Parathyroid adenoma (tissue), 2 donors: ENCODE results near the gene TMEM176B.

Experiments used
- H2AFZ ChIP-seq: fragments of 300-600 bp; sonication (generic); one replicate; pipeline ENCODE4 v1.7.0; 2017; ENCODE audit warnings: antibody characterized with exemption, mild to moderate bottlenecking
- H3K27ac ChIP-seq: fragments of 300-600 bp; sonication (generic); one replicate; pipeline ENCODE4 v1.7.0; 2017
- H3K27me3 ChIP-seq: fragments of 300-600 bp; sonication (generic); one replicate; pipeline ENCODE4 v1.7.0; 2017; ENCODE audit warnings: low read length; ENCODE audit not compliant: control insufficient read depth, insufficient read depth
- H3K36me3 ChIP-seq: fragments of 300-600 bp; sonication (generic); one replicate; pipeline ENCODE4 v1.7.0; 2017; ENCODE audit warnings: low read length; ENCODE audit not compliant: control insufficient read depth, insufficient read depth
- H3K4me1 ChIP-seq: fragments of 300-600 bp; sonication (generic); one replicate; pipeline ENCODE4 v1.7.0; 2017; ENCODE audit warnings: control low read depth
- H3K4me2 ChIP-seq: fragments of 300-600 bp; sonication (generic); one replicate; pipeline ENCODE4 v1.7.0; 2017; ENCODE audit warnings: low read length
- H3K4me3 ChIP-seq: fragments of 300-600 bp; sonication (generic); one replicate; pipeline ENCODE4 v1.7.0; 2017; ENCODE audit warnings: low read depth, low read length
- H3K79me2 ChIP-seq: fragments of 300-600 bp; sonication (generic); one replicate; pipeline ENCODE4 v1.7.0; 2017; ENCODE audit warnings: control low read depth
- H3K9ac ChIP-seq: fragments of 300-600 bp; sonication (generic); one replicate; pipeline ENCODE4 v1.7.0; 2017; ENCODE audit warnings: mild to moderate bottlenecking
- H3K9me3 ChIP-seq: fragments of 300-600 bp; sonication (generic); one replicate; pipeline ENCODE4 v1.7.0; 2017; ENCODE audit warnings: low read length; ENCODE audit not compliant: control insufficient read depth
- TF ChIP-seq, protein P1 (sequence below): fragments of 300-600 bp; sonication (generic); IDR thresholded peaks from one replicate; pipeline ENCODE4 v1.7.0; 2017; ENCODE audit warnings: antibody characterized with exemption, mild to moderate bottlenecking
- donor health status: primary hyperparathyroidism.

Gene TMEM176B

DNA sequence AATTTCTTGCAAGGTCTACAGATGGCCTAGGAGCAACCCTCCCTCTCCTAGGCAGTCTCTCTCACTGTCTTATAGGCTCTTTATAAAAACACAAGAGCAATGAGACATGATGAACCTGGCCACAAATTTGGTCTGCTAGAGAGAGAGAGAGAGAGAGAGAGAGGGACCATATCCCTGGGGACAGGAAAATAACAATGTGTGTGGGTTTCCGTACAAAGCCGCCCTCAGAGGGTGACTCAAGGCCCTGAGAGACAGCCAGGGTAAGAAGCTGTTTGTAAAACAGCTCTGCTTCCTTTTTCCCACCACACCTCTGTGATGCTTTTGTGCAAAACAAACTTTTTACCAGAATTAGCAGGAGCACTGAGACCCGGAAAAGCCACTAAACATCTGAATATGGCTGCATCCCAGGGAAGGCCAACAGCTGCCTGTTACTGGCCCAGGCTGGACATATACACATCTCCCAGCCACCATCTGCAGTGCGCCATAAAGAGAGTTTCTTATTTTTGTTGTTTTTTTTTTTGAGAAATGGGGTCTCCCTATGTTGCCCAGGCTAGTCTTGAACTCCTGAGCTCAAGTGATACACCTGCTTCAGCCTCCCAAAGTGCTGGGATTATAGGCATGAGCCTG, 44.6 kb downstream of the TMEM176B start:
- no peaks in the 10 kb centered on the region for H3K9me3 ChIP-seq
- no peaks in the 10 kb centered on the region for H3K4me1 ChIP-seq
- no peaks in the 10 kb centered on the region for H3K79me2 ChIP-seq
- no peak overlapping the region for H3K9ac ChIP-seq
- H3K4me2 ChIP-seq, result no peak overlapping the region
- H3K4me3 ChIP-seq, result no peak overlapping the region
- no peaks in the 10 kb centered on the region for H3K27me3 ChIP-seq
- no peak overlapping the region for H2AFZ ChIP-seq
- H3K36me3 ChIP-seq, result no peaks in the 10 kb centered on the region
- TF ChIP-seq, protein P1, sequence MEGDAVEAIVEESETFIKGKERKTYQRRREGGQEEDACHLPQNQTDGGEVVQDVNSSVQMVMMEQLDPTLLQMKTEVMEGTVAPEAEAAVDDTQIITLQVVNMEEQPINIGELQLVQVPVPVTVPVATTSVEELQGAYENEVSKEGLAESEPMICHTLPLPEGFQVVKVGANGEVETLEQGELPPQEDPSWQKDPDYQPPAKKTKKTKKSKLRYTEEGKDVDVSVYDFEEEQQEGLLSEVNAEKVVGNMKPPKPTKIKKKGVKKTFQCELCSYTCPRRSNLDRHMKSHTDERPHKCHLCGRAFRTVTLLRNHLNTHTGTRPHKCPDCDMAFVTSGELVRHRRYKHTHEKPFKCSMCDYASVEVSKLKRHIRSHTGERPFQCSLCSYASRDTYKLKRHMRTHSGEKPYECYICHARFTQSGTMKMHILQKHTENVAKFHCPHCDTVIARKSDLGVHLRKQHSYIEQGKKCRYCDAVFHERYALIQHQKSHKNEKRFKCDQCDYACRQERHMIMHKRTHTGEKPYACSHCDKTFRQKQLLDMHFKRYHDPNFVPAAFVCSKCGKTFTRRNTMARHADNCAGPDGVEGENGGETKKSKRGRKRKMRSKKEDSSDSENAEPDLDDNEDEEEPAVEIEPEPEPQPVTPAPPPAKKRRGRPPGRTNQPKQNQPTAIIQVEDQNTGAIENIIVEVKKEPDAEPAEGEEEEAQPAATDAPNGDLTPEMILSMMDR, result no peak
- H3K27ac ChIP-seq, result peak overlapping the region; percentile 53

DNA sequence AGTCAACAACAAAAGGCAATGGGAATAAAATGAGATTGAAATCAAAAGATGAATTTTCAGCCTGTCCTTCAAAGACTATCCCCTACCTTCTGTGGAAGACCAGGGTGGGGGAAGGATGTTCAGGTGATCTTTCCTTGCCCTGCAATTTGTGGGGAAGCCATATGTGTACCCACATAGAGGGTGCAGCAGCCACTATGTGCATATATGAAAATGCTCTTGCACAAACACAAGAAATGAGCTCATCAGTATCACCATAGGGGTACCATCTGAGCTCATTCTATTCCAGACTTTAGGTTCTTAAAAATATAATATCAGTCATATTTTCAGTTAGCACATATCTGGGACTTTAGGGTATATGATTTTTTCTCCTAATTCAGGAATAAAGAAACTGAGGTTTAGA, 45.2 kb downstream of the TMEM176B start:
- Histone ChIP-seq H3K4me3 (no peak overlapping the region), H3K4me2 (no peak overlapping the region), H3K27me3 (no peaks in the 10 kb centered on the region), H3K9ac (no peak overlapping the region), H3K4me1 (no peaks in the 10 kb centered on the region), H3K27ac (peak overlapping the region; percentile 19), H3K9me3 (no peaks in the 10 kb centered on the region), H3K79me2 (no peaks in the 10 kb centered on the region), H2AFZ (no peak overlapping the region), H3K36me3 (no peaks in the 10 kb centered on the region)
- TF ChIP-seq, protein P1, result no peak

DNA sequence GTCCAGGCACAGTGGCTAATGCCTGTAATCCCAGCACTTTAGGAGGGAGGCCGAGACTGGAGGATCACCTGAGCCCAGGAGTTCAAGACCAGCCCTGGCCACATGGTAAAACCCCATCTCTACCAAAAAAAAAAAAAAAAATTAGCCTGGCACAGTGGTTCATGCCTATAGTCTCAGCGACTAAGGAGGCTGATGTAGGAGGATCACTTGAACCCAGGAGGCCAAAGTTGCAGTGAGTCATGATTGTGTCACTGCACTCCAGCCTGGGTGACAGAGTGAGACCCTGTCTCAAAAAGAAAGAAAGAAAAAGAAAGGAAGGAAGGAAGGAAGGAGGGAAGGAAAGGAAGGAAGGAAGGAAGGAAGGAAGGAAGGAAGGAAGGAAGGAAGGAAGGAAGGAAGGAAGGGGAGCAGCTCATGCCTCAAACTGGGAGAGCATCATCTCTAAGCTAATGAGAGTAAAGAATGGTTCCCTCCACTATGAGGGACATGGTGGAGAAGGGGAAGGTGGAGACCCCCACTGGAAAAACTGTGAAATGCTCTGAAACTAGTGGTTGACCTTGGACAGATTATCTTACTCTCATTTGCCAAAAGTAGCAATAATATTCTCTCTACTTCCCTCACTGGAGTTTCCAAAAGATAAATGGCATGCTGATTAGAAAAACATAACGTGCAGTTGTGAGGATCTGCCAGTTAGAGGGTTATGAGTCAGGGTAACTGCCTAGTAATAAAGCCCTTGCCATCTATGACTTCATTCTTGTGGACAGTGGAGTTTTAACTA, 46.1 kb downstream of the TMEM176B start:
- H2AFZ ChIP-seq, result no peak overlapping the region
- no peak overlapping the region for H3K9ac ChIP-seq
- TF ChIP-seq, protein P1, result peak; percentile 13
- no peaks in the 10 kb centered on the region for H3K27me3 ChIP-seq
- H3K36me3 ChIP-seq, result no peaks in the 10 kb centered on the region
- no peak overlapping the region for H3K27ac ChIP-seq
- no peaks in the 10 kb centered on the region for H3K4me1 ChIP-seq
- no peak overlapping the region for H3K4me3 ChIP-seq
- no peaks in the 10 kb centered on the region for H3K9me3 ChIP-seq
- no peak overlapping the region for H3K4me2 ChIP-seq
- H3K79me2 ChIP-seq, result no peaks in the 10 kb centered on the region

DNA sequence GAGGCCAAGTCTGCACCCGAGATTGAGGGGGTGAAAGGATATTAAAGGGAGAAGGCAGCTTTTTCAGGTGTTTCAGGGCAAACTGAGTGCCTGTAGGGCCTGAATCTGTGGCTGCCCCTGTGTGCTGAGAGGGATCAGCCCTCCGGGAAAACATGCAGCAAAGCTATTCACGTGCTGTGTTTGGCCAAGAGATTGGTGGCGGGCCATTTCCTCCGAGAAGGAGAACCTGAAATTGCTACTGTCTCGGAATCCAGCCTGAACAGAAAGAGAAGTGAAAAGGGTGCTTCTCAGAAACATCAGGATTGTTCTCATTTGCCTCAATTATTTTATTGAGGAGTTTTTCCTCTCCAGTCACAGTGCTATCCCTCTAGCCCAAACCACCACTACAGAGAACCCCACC, 46.9 kb downstream of the TMEM176B start:
- Histone ChIP-seq H3K27ac (no peak overlapping the region), H3K9ac (no peak overlapping the region)

More for the DNA sequence above, 46.9 kb downstream of the TMEM176B start:
- no peak overlapping the region for H2AFZ ChIP-seq
- no peaks in the 10 kb centered on the region for H3K4me1 ChIP-seq
- H3K27me3 ChIP-seq, result no peaks in the 10 kb centered on the region
- H3K4me2 ChIP-seq, result no peak overlapping the region
- TF ChIP-seq, protein P1, result no peak
- H3K4me3 ChIP-seq, result no peak overlapping the region
- no peaks in the 10 kb centered on the region for H3K9me3 ChIP-seq
- H3K36me3 ChIP-seq, result no peaks in the 10 kb centered on the region
- no peaks in the 10 kb centered on the region for H3K79me2 ChIP-seq
